Sigmoid colon (tissue), 4 donors: ENCODE measurements around the gene PPP6C.
"Not testable (repeated sequence)": the region's sequence is repeated elsewhere in the genome, so short reads cannot be mapped to it uniquely, and the experiment has no call there.

ENCODE experiments used
- CTCF ChIP-seq, 4 experiments: fragments of 450-650 bp in 3 of 4; fragments of 200-600 bp in 1 of 4; IDR thresholded peaks; one replicate each; pipeline ENCODE4 v1.5.1; 2016 to 2019; ENCODE audit warnings: antibody characterized with exemption in 4 of 4, mild to moderate bottlenecking in 3 of 4, moderate library complexity in 2 of 4
- POLR2A ChIP-seq, 2 donors: fragments of 450-650 bp; IDR thresholded peaks; one replicate each; pipeline ENCODE4 v1.6.1; 2016; ENCODE audit warnings: antibody characterized with exemption in 2 of 2, mild to moderate bottlenecking in 2 of 2, moderate library complexity in 2 of 2
- POLR2AphosphoS5 ChIP-seq, 4 donors: sonication (generic); formaldehyde crosslinking; IDR thresholded peaks; one replicate each; pipeline ENCODE4 v1.6.1; 2017; ENCODE audit warnings: antibody characterized with exemption in 4 of 4

DNA sequence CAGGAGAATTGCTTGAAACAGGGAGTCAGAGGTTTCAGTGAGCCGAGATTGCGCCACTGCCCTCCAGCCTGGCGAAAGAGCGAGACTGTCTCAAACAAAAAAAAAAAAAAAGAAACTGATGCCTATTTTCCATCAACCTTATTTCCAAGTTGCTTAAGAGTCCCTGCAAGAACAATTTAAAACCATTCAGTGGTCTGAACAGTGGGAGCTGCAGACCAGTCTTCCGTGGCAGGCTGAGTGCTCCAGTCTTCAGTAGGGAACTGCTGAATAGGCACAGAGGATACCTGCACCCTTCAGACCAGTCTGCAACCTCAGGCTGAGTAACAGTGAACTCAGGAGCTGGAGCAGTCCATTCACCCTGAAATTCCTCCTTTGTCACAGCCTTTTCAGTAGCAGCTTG is 4.9 kb upstream of the PPP6C start:
- not testable (repeated sequence) for TF ChIP-seq POLR2A, POLR2AphosphoS5, CTCF (IDR thresholded peaks at IDR 0.05)
